ENCODE results near the gene SLC39A12. TPM values are rescaled to one million over a fixed set of nuclear protein-coding genes. Genes with fewer than 3 reads are reported as not detected.

SLC39A12 gene
- total and polyA plus RNA-seq, 10 of the 15 experiments (the other 5 are each of a cell fraction or from before 2014, with no cell fraction given), result 0.47 to 1.5 (median 0.68) TPM; not detected in 1

DNA sequence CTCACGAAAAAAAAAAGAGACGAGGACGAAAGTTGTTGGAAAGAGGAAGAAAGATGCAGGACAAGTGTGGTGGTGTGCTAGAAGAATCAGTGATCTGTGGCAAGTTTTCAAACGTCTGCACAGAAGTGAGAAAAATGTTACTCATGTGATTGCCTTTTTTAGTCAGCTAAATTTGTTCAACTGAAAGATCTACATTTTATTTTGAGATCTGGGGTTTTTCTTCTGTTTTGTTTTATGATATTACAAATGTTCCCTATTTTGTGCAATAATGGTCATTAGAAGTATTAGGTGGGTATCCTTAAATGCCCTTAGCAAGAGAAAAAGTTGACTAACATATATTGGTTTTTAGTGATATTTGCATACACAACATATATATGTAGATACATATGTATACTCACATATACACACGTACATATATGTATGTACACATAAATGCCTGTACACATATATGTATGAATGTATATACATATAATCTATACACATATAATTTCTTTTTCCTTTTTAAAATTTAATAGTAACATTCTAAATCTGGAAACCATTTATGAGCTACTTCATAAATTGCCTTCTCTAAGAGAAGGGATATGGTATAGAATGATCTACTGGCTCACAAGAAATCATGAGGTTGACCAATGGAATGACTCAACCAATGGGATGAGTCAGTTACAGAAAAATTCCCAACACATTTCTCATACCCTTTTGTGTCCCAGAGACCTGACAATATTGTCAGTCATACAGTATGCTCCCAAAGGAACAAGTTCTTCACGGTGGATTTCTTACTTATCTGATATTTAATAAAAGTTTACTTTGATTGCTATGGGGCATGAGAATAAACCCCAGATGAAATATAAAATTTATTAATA is 38.4 kb downstream of the SLC39A12 start (continued):
- TF ChIP-seq MEF2B (IDR thresholded peaks at IDR 0.05; ENCODE audit: partially characterized antibody, poor library complexity, severe bottlenecking) (peak; percentile 74), IKZF1 (conservative IDR thresholded peaks at IDR 0.05) (peak; percentile 83), BCL11A (IDR thresholded peaks at IDR 0.05; ENCODE audit: low read depth, low read length) (peak; percentile 82), BHLHE40 (IDR thresholded peaks at IDR 0.05; ENCODE audit: borderline replicate concordance in 1 of 2, low read depth in 2 of 2, low read length in 1 of 2) (peak; percentile 78 to 81), GABPA (IDR thresholded peaks at IDR 0.05; ENCODE audit: low read depth) (0 out of 2 replicates have a peak, but pooled peaks have one; percentile 38), BMI1 (IDR thresholded peaks at IDR 0.05; ENCODE audit: borderline replicate concordance) (peak; percentile 65; the same call in 1 of the 2 replicates), JUNB (IDR thresholded peaks at IDR 0.05) (peak; percentile 88), RAD51 (IDR thresholded peaks at IDR 0.05) (no peak), YY1 (IDR thresholded peaks at IDR 0.05; ENCODE audit: low read depth, low read length) (no peak), TAF1 (IDR thresholded peaks at IDR 0.05; ENCODE audit: borderline replicate concordance, low read depth, low read length) (no peak), KAT2A (conservative IDR thresholded peaks at IDR 0.05; ENCODE audit: control insufficient read depth, low read depth, low read length) (no peak), NBN (IDR thresholded peaks at IDR 0.05) (peak; percentile 94), RUNX3 (IDR thresholded peaks at IDR 0.05; ENCODE audit: low read length) (peak; percentile 84), SMAD1 (IDR thresholded peaks at IDR 0.05; ENCODE audit: low read depth, partially characterized antibody) (no peak), TBL1XR1 (IDR thresholded peaks at IDR 0.05; ENCODE audit: low read depth, low read length) (0 out of 2 replicates have a peak, but pooled peaks have one; percentile 53)
- TF ChIP-seq, protein P1, sequence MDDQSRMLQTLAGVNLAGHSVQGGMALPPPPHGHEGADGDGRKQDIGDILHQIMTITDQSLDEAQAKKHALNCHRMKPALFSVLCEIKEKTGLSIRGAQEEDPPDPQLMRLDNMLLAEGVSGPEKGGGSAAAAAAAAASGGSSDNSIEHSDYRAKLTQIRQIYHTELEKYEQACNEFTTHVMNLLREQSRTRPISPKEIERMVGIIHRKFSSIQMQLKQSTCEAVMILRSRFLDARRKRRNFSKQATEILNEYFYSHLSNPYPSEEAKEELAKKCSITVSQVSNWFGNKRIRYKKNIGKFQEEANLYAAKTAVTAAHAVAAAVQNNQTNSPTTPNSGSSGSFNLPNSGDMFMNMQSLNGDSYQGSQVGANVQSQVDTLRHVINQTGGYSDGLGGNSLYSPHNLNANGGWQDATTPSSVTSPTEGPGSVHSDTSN (IDR thresholded peaks at IDR 0.05; ENCODE audit: insufficient replicate concordance, low read depth, low read length), result no peak
- TF ChIP-seq, protein P2, sequence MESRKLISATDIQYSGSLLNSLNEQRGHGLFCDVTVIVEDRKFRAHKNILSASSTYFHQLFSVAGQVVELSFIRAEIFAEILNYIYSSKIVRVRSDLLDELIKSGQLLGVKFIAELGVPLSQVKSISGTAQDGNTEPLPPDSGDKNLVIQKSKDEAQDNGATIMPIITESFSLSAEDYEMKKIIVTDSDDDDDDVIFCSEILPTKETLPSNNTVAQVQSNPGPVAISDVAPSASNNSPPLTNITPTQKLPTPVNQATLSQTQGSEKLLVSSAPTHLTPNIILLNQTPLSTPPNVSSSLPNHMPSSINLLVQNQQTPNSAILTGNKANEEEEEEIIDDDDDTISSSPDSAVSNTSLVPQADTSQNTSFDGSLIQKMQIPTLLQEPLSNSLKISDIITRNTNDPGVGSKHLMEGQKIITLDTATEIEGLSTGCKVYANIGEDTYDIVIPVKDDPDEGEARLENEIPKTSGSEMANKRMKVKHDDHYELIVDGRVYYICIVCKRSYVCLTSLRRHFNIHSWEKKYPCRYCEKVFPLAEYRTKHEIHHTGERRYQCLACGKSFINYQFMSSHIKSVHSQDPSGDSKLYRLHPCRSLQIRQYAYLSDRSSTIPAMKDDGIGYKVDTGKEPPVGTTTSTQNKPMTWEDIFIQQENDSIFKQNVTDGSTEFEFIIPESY (IDR thresholded peaks at IDR 0.05), result peak; percentile 12; the same call in 1 of the 2 replicates
